ENCODE data around the gene NLGN1.

Gene NLGN1

GRCh38 chr3:173416070-173416469, 18.5 kb downstream of the NLGN1 start:
- no peak for TF ChIP-seq SIN3A (IDR thresholded peaks at IDR 0.05; ENCODE audit: borderline replicate concordance, insufficient read depth, low read length)
- no peak for TF ChIP-seq FOXP2 (optimal IDR thresholded peaks at IDR 0.05; ENCODE audit: borderline replicate concordance, extremely low read depth, extremely low read length, insufficient read depth)
- TF ChIP-seq REST (IDR thresholded peaks at IDR 0.05; ENCODE audit: insufficient read depth in 1 of 2, low read depth in 2 of 2, low read length in 2 of 2): no peak
- no peak for TF ChIP-seq TAF1 (IDR thresholded peaks at IDR 0.05; ENCODE audit: borderline replicate concordance, insufficient read depth, low read length)
- TF ChIP-seq POLR2AphosphoS5 (IDR thresholded peaks at IDR 0.05; ENCODE audit: low read depth, low read length): no peak

DNA sequence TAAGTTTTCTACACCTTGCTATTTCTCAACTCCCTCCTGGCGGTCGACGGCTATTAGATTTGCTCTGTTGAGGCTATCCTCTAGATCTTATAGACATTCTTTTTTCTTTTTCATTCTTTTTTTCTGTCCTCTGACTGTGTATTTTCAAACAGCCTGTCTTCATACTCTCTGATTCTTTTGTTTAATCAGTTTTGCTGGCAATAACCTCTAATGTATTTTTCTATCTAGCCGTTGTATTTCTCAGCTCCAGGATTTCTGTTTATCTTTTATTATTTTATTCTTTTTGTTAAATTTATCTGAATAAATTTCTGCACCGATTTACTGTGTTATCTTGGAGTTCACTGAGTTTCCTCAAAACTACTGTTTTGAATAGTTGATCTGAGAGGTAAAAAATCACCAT, 31.5 kb downstream of the NLGN1 start:
- TF ChIP-seq POLR2AphosphoS5 (IDR thresholded peaks at IDR 0.05; ENCODE audit: low read depth, low read length): no peak
- TF ChIP-seq REST (IDR thresholded peaks at IDR 0.05; ENCODE audit: insufficient read depth in 1 of 2, low read depth in 2 of 2, low read length in 2 of 2): no peak
- no peak for TF ChIP-seq FOXP2 (optimal IDR thresholded peaks at IDR 0.05; ENCODE audit: borderline replicate concordance, extremely low read depth, extremely low read length, insufficient read depth)
- no peak for TF ChIP-seq TAF1 (IDR thresholded peaks at IDR 0.05; ENCODE audit: borderline replicate concordance, insufficient read depth, low read length)
- TF ChIP-seq SIN3A (IDR thresholded peaks at IDR 0.05; ENCODE audit: borderline replicate concordance, insufficient read depth, low read length): no peak

- no peak for TF ChIP-seq SIN3A (IDR thresholded peaks at IDR 0.05; ENCODE audit: borderline replicate concordance, insufficient read depth, low read length)
- no peak for TF ChIP-seq FOXP2 (optimal IDR thresholded peaks at IDR 0.05; ENCODE audit: borderline replicate concordance, extremely low read depth, extremely low read length, insufficient read depth)
- TF ChIP-seq TAF1 (IDR thresholded peaks at IDR 0.05; ENCODE audit: borderline replicate concordance, insufficient read depth, low read length): no peak
- TF ChIP-seq POLR2AphosphoS5 (IDR thresholded peaks at IDR 0.05; ENCODE audit: low read depth, low read length): no peak
- no peak for TF ChIP-seq REST (IDR thresholded peaks at IDR 0.05; ENCODE audit: insufficient read depth in 1 of 2, low read depth in 2 of 2, low read length in 2 of 2)
Observed at GRCh38 chr3:173429527-173429926, 32.0 kb downstream of the NLGN1 start.

DNA sequence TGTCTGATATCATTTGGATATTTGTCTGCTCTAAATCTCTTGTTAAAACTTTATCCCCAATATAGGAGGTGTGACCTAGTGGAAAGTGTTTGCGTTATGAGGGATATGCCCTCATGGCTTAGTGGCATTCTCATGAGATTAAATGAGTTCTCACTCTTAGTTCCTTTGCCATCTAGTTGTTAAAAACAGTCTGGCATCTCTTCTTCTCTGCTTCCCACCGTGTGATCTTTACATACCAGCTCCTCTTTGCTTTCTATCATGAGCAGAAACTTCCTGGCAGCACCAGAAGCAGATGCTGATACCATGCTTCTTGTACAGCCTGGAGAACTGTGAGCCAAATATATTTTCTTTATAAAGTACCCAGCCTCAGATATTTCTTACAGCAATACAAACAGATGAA, 33.0 kb downstream of the NLGN1 start:
- TF ChIP-seq FOXP2 (optimal IDR thresholded peaks at IDR 0.05; ENCODE audit: borderline replicate concordance, extremely low read depth, extremely low read length, insufficient read depth) (no peak), TAF1 (IDR thresholded peaks at IDR 0.05; ENCODE audit: borderline replicate concordance, insufficient read depth, low read length) (no peak), SIN3A (IDR thresholded peaks at IDR 0.05; ENCODE audit: borderline replicate concordance, insufficient read depth, low read length) (no peak), POLR2AphosphoS5 (IDR thresholded peaks at IDR 0.05; ENCODE audit: low read depth, low read length) (no peak), REST (IDR thresholded peaks at IDR 0.05; ENCODE audit: insufficient read depth in 1 of 2, low read depth in 2 of 2, low read length in 2 of 2) (no peak)

DNA sequence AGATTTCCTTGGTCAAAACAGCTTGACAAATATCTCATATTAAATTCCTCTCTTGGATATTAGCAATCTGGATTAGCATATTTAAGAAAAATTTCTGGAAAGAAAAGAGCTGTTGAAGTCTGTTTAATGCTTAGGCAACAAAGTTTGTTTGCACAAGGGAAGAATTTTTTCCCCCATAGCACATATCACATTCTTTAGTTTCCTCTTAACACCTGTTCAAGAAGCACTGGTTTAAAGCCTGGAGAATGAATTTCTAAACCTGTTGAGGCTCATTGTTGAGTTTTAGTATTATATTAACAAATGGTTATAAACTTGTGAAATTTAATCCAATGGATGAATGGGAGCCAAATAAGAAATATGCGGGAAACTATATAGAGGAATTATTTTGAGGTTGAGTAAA, 41.5 kb downstream of the NLGN1 start:
- no peak for TF ChIP-seq REST (IDR thresholded peaks at IDR 0.05; ENCODE audit: insufficient read depth in 1 of 2, low read depth in 2 of 2, low read length in 2 of 2)
- no peak for TF ChIP-seq SIN3A (IDR thresholded peaks at IDR 0.05; ENCODE audit: borderline replicate concordance, insufficient read depth, low read length)
- no peak for TF ChIP-seq TAF1 (IDR thresholded peaks at IDR 0.05; ENCODE audit: borderline replicate concordance, insufficient read depth, low read length)
- no peak for TF ChIP-seq POLR2AphosphoS5 (IDR thresholded peaks at IDR 0.05; ENCODE audit: low read depth, low read length)
- TF ChIP-seq FOXP2 (optimal IDR thresholded peaks at IDR 0.05; ENCODE audit: borderline replicate concordance, extremely low read depth, extremely low read length, insufficient read depth): no peak
